HepG2 (cell line): Measurements from ENCODE around the gene RNASE3. TPM values are rescaled to one million over a fixed set of nuclear protein-coding genes. Genes with fewer than 3 reads are reported as not detected.
"Not testable (repeated sequence)": the region's sequence is repeated elsewhere in the genome, so short reads cannot be mapped to it uniquely, and the experiment has no call there.

ENCODE experiments used
- ATAC-seq: fragments of 200-7000 bp; cut with Tn5 transposase; 3 replicates; pipeline ENCODE4 v1.9.1; 2020; ENCODE audit warnings: mild to moderate bottlenecking, moderate library complexity
- BruUV-seq: library from RNA; stranded (reverse); fragments of 400-500 nt; replicated peaks from 2 replicates; lab custom pipeline; 2021; lab: Mats Ljungman, UMichigan
- CTCF ChIA-PET: fragments of 300-600 bp; formaldehyde crosslinking; extraction: SDS; loops from one replicate; lab custom pipeline; 2021; ENCODE audit warnings: low total read pairs, inconsistent platforms, low intra/inter-chr PET ratio; lab: Yijun Ruan, JAX
- POLR2A ChIA-PET: fragments of 350-600 bp; sonication (Branson Sonifier 250); formaldehyde crosslinking; loops from one replicate; lab custom pipeline; 2020; ENCODE audit warnings: antibody characterized with exemption, inconsistent platforms; lab: Yijun Ruan, JAX
- DNase-seq: peaks from one replicate; pipeline ENCODE4 v3.0.0-alpha.2; 2015; ENCODE audit warnings: low spot score
- FAIRE-seq: peaks from 3 replicates; lab custom pipeline; 2011; peaks lifted over from hg19 to GRCh38; lab: Jason Lieb, UNC
- H2AFZ ChIP-seq: one replicate; pipeline ENCODE4 v1.6.1; 2011; ENCODE audit warnings: low read length, inconsistent platforms
- H3K27ac ChIP-seq: fragments of 300-600 bp; 3 replicates; pipeline ENCODE4 v1.8.0; 2011; ENCODE audit warnings: mixed run types, mild to moderate bottlenecking, mixed read lengths, low read length, inconsistent platforms; ENCODE audit not compliant: insufficient read depth; ENCODE audit errors: extremely low read length
- H3K27me3 ChIP-seq, 2 experiments: fragments of 200-600 bp in 1 of 2; 2 replicates in 1 of 2; 3 replicates in 1 of 2; pipeline versions ENCODE4 v1.6.0 to v1.8.0; 2011; ENCODE audit warnings: low read length in 2 of 2, mild to moderate bottlenecking in 2 of 2, moderate library complexity in 2 of 2, inconsistent platforms in 1 of 2; ENCODE audit not compliant: insufficient read depth in 2 of 2, control insufficient read depth in 1 of 2
- H3K36me3 ChIP-seq, 2 experiments: fragments of 200-600 bp in 1 of 2; replicated peaks in 1 of 2; 2 replicates in 1 of 2; 3 replicates in 1 of 2; pipeline versions ENCODE4 v1.5.1 to v1.8.0; 2011; ENCODE audit warnings: low read length in 2 of 2, inconsistent platforms in 1 of 2; ENCODE audit not compliant: insufficient read depth in 2 of 2, control insufficient read depth in 1 of 2
- H3K4me1 ChIP-seq: 2 replicates; pipeline ENCODE4 v1.5.1; 2012; ENCODE audit warnings: low read length, inconsistent platforms; ENCODE audit not compliant: insufficient read depth
- H3K4me2 ChIP-seq: 2 replicates; pipeline ENCODE4 v1.6.0; 2011; ENCODE audit warnings: low read depth, low read length, inconsistent platforms
- H3K4me3 ChIP-seq, 3 experiments: fragments of 200-600 bp in 1 of 3; sonication (generic), shearing (Covaris generic) in 1 of 3; replicated peaks in 1 of 3; 2 replicates each; pipeline ENCODE4 v1.5.1; 2011 to 2016; ENCODE audit warnings: low read length in 3 of 3, inconsistent platforms in 2 of 3, low read depth in 2 of 3, mild to moderate bottlenecking in 2 of 3, control low read depth in 1 of 3, mixed read lengths in 1 of 3; ENCODE audit not compliant: insufficient read depth in 1 of 3
- H3K79me2 ChIP-seq: one replicate; pipeline ENCODE4 v1.6.1; 2011; ENCODE audit warnings: low read length, inconsistent platforms; ENCODE audit not compliant: insufficient read depth
- H3K9ac ChIP-seq: 2 replicates; pipeline ENCODE4 v1.6.0; 2011; ENCODE audit warnings: mild to moderate bottlenecking, low read depth, low read length, inconsistent platforms; ENCODE audit not compliant: insufficient read depth
- H3K9me3 ChIP-seq: 2 replicates; pipeline ENCODE4 v1.5.1; 2012; ENCODE audit warnings: mild to moderate bottlenecking, low read length
- H4K20me1 ChIP-seq: 2 replicates; pipeline ENCODE4 v1.6.0; 2011; ENCODE audit warnings: inconsistent platforms, mild to moderate bottlenecking, low read length, moderate library complexity; ENCODE audit not compliant: insufficient read depth
- CTCF ChIP-seq: sonication (generic); formaldehyde crosslinking; IDR thresholded peaks from 2 replicates; pipeline ENCODE4 v1.5.0; 2020; ENCODE audit warnings: mild to moderate bottlenecking, missing genetic modification reagents, moderate library complexity
- MXD3 ChIP-seq: IDR thresholded peaks from 2 replicates; pipeline ENCODE4 v1.6.1; 2016; ENCODE audit warnings: mild to moderate bottlenecking, missing biosample characterization, missing genetic modification reagents
- STAG1 ChIP-seq: sonication (generic); formaldehyde crosslinking; IDR thresholded peaks from 2 replicates; pipeline ENCODE4 v1.4.0; 2020; ENCODE audit warnings: missing genetic modification reagents
- ZNF512 ChIP-seq: sonication (generic); formaldehyde crosslinking; IDR thresholded peaks from 2 replicates; pipeline ENCODE4 v1.4.0; 2020; ENCODE audit warnings: mild to moderate bottlenecking, missing genetic modification reagents
- ZNF563 ChIP-seq: sonication (generic); formaldehyde crosslinking; IDR thresholded peaks from 2 replicates; pipeline ENCODE4 v1.8.0; 2022; ENCODE audit warnings: mild to moderate bottlenecking, moderate library complexity, missing genetic modification reagents
- WGBS: methylation state at CpG from one replicate; pipeline ENCODE4 v1.1.6; 2017; ENCODE audit warnings: low lambda C conversion rate; 5-methylcytosine and 5-hydroxymethylcytosine counted together
- in situ Hi-C: cut with HindIII; loops from 2 replicates; pipeline ENCODE4 v1.10.0; 2017; ENCODE audit warnings: low pct_unique_long_range_greater_than_20kb; ENCODE audit not compliant: extremely low pct_ligation_motif_present
- intact Hi-C: fragments of 100-400 bp; cut with micrococcal nuclease; formaldehyde crosslinking; loops from one replicate; pipeline ENCODE4 v1.10.0; 2022; ENCODE audit not compliant: unreplicated experiment
- polyA plus RNA-seq, 8 experiments: library from polyadenylated mRNA; depleted of rRNA in 3 of 8; stranded (reverse) in 7 of 8; unstranded in 1 of 8; fragments of >200 nt; fragmentation: Illumina TruSeq in 4 of 8; extraction: Trizol in 4 of 8; gene quantifications; 2 replicates each; pipeline versions ENCODE4 v1.2.1 to v1.2.3, GENCODE V29; 2011 to 2016; ENCODE audit warnings: low read depth in 4 of 8, missing spikeins in 1 of 8, mixed read lengths in 1 of 8; ENCODE audit not compliant: insufficient read depth in 1 of 8
- total RNA-seq, 5 experiments: library from RNA; depleted of rRNA; stranded (reverse); fragments of >200 nt; fragmentation: Illumina TruSeq; extraction: Trizol; gene quantifications; 2 replicates each; pipeline ENCODE4 v1.2.3, GENCODE V29; 2016; ENCODE audit warnings: low read depth in 1 of 5

Gene RNASE3
- total and polyA plus RNA-seq, 2 of the 13 experiments (the other 11 are each of a cell fraction or from before 2014, with no cell fraction given): not detected

GRCh38 chr14:20888411-20888810, 2.8 kb upstream of the RNASE3 start:
- H3K36me3 ChIP-seq, H2AFZ ChIP-seq, H3K27ac ChIP-seq, H3K9me3 ChIP-seq, H3K9ac ChIP-seq, DNase-seq, H3K4me2 ChIP-seq, FAIRE-seq, CTCF ChIA-PET, POLR2A ChIA-PET, H4K20me1 ChIP-seq, intact Hi-C loops, BruUV-seq, H3K79me2 ChIP-seq, in situ Hi-C loops, H3K4me1 ChIP-seq, ATAC-seq, H3K4me3 ChIP-seq: not testable (repeated sequence)
- H3K27me3 ChIP-seq: peaks cover 0 to 15% of the 10 kb centered on the region in 2 experiments; a peak in 3 of 5 replicates
- WGBS: 8% methylated on average over 5 of the region's 5 CpGs

GRCh38 chr14:20895322-20895721, 4.1 kb downstream of the RNASE3 start:
- H3K4me1 ChIP-seq, H3K9me3 ChIP-seq, H4K20me1 ChIP-seq, H3K79me2 ChIP-seq, FAIRE-seq, in situ Hi-C loops, ATAC-seq, POLR2A ChIA-PET, H3K27ac ChIP-seq, H3K4me2 ChIP-seq, H3K4me3 ChIP-seq, H2AFZ ChIP-seq, H3K9ac ChIP-seq, CTCF ChIA-PET, H3K36me3 ChIP-seq, DNase-seq, intact Hi-C loops, BruUV-seq: not testable (repeated sequence)
- 13% methylated on average over 1 of the region's 1 CpG for WGBS
- H3K27me3 ChIP-seq: peaks cover 1 to 21% of the 10 kb centered on the region in 2 experiments; a peak in 4 of 5 replicates

GRCh38 chr14:20904393-20905029, 13.3 kb downstream of the RNASE3 start:
- no peak overlapping the region for H3K4me3 ChIP-seq
- intact Hi-C loops (no loop called here), in situ Hi-C loops (no loop called here)
- ATAC-seq (peak; percentile 88), DNase-seq (peak; percentile 16), FAIRE-seq (no peak)
- no peaks in the 10 kb centered on the region for H3K79me2 ChIP-seq
- H3K9me3 ChIP-seq: no peaks in the 10 kb centered on the region
- H3K4me1 ChIP-seq: no peaks in the 10 kb centered on the region
- CTCF ChIA-PET: no interaction called here
- no peak overlapping the region for H3K9ac ChIP-seq
- POLR2A ChIA-PET: no interaction called here
- no peaks in the 10 kb centered on the region for H3K36me3 ChIP-seq
- H2AFZ ChIP-seq: no peak overlapping the region
- no peak overlapping the region for H3K4me2 ChIP-seq
- H3K27ac ChIP-seq: no peak overlapping the region
- 22% methylated on average over 4 of the region's 4 CpGs for WGBS
- no peaks in the 10 kb centered on the region for H4K20me1 ChIP-seq
- BruUV-seq: no TSS peak
- TF ChIP-seq ZNF563 (peak; percentile 49; the same call in 1 of the 2 replicates), MXD3 (no peak), STAG1 (peak; percentile 43; the same call in 1 of the 2 replicates), CTCF (CRISPR knock-in tag) (peak; percentile 37; the same call in 1 of the 2 replicates), ZNF512 (CRISPR knock-in tag) (no peak)
- TF ChIP-seq, all 625 proteins: peak for 3
- no peaks in the 10 kb centered on the region for H3K27me3 ChIP-seq
